ENCODE data around the gene KARS1.

GRCh38 chr16:75682308-75682707, 34.8 kb upstream of the KARS1 start:
- no peak for TF ChIP-seq CTCF (IDR thresholded peaks at IDR 0.05)
- TF ChIP-seq POLR2AphosphoS5 (IDR thresholded peaks at IDR 0.05) = no peak
